H1 (cell line): ENCODE data around the gene FAM234A. TPM values are rescaled to one million over a fixed set of nuclear protein-coding genes. Genes with fewer than 3 reads are reported as not detected.

Source experiments
- CTCF ChIA-PET: fragments of 300-600 bp; sonication (Branson Sonifier 250); formaldehyde crosslinking; loops from one replicate; lab custom pipeline; 2021; ENCODE audit not compliant: partially characterized antibody; lab: Charles Lee
- POLR2A ChIA-PET: fragments of 300-600 bp; sonication (Branson Sonifier 250); formaldehyde crosslinking; loops from one replicate; lab custom pipeline; 2021; ENCODE audit warnings: inconsistent platforms; ENCODE audit not compliant: partially characterized antibody; lab: Charles Lee
- DNase-seq, 2 experiments: peaks; one replicate each; pipeline versions ENCODE4 v3.0.0 to v3.0.0-alpha.2; 2010 to 2022; ENCODE audit warnings: low spot score in 2 of 2, low read depth in 1 of 2, mixed read lengths in 1 of 2
- FAIRE-seq: peaks from 2 replicates; lab custom pipeline; 2011; peaks lifted over from hg19 to GRCh38; lab: Jason Lieb, UNC
- H2AFZ ChIP-seq: 2 replicates; pipeline ENCODE4 v1.8.1; 2012; ENCODE audit warnings: low read length, inconsistent platforms
- H2AK5ac ChIP-seq: 2 replicates; pipeline ENCODE4 v1.6.1; 2013; ENCODE audit warnings: low read depth, low read length
- H2BK120ac ChIP-seq: replicated peaks from 2 replicates; pipeline ENCODE3; 2013; ENCODE audit warnings: low read depth, low read length, inconsistent platforms
- H2BK12ac ChIP-seq: 2 replicates; pipeline ENCODE4 v1.6.1; 2013; ENCODE audit warnings: low read depth, low read length
- H2BK15ac ChIP-seq: 2 replicates; pipeline ENCODE4 v1.6.1; 2013; ENCODE audit warnings: low read length
- H2BK20ac ChIP-seq: 2 replicates; pipeline ENCODE4 v1.6.1; 2013; ENCODE audit warnings: low read length
- H2BK5ac ChIP-seq: 2 replicates; pipeline ENCODE4 v1.6.1; 2013; ENCODE audit warnings: low read depth, low read length
- H3K14ac ChIP-seq: 2 replicates; pipeline ENCODE4 v1.6.1; 2013; ENCODE audit warnings: inconsistent platforms; ENCODE audit not compliant: insufficient read length
- H3K18ac ChIP-seq: 2 replicates; pipeline ENCODE4 v1.6.1; 2013; ENCODE audit warnings: low read length; ENCODE audit errors: extremely low read depth
- H3K23ac ChIP-seq: 2 replicates; pipeline ENCODE4 v1.6.1; 2013; ENCODE audit warnings: inconsistent platforms; ENCODE audit not compliant: insufficient read length
- H3K23me2 ChIP-seq: 2 replicates; pipeline ENCODE4 v1.6.1; 2013; ENCODE audit warnings: low read depth, low read length
- H3K27ac ChIP-seq: 2 replicates; pipeline ENCODE4 v1.6.1; 2011; ENCODE audit warnings: low read depth, low read length, inconsistent platforms
- H3K27me3 ChIP-seq, 4 experiments: replicated peaks in 1 of 4; 1 replicate in 1 of 4; 2 replicates in 3 of 4; pipeline versions ENCODE4 v1.6.1 to v1.8.1; 2011 to 2013; ENCODE audit warnings: low read length in 3 of 4, mild to moderate bottlenecking in 3 of 4, inconsistent platforms in 2 of 4, mixed read lengths in 2 of 4, moderate library complexity in 1 of 4; ENCODE audit not compliant: control insufficient read depth in 3 of 4, insufficient read depth in 3 of 4; ENCODE audit errors: extremely low read depth in 1 of 4
- H3K36me3 ChIP-seq, 4 experiments: 2 replicates each; pipeline versions ENCODE4 v1.6.1 to v1.8.1; 2011 to 2013; ENCODE audit warnings: mild to moderate bottlenecking in 4 of 4, low read length in 3 of 4, moderate library complexity in 2 of 4, control low read depth in 1 of 4, inconsistent platforms in 1 of 4; ENCODE audit not compliant: insufficient read depth in 4 of 4, control insufficient read depth in 2 of 4
- H3K4ac ChIP-seq: replicated peaks from 2 replicates; pipeline ENCODE3; 2013; ENCODE audit warnings: low read length, low read depth, mixed read lengths, inconsistent platforms; ENCODE audit not compliant: insufficient read length
- H3K4me1 ChIP-seq, 4 experiments: replicated peaks in 1 of 4; 1 replicate in 1 of 4; 2 replicates in 3 of 4; pipeline versions ENCODE4 v1.6.1 to v1.8.1; 2011 to 2013; ENCODE audit warnings: low read length in 3 of 4, inconsistent platforms in 2 of 4, mixed read lengths in 1 of 4; ENCODE audit not compliant: insufficient read depth in 4 of 4, control insufficient read depth in 3 of 4
- H3K4me2 ChIP-seq, 2 experiments: 2 replicates each; pipeline versions ENCODE4 v1.6.1 to v1.8.1; 2011 to 2013; ENCODE audit warnings: low read depth in 2 of 2, low read length in 2 of 2, control low read depth in 1 of 2, inconsistent platforms in 1 of 2, mild to moderate bottlenecking in 1 of 2; ENCODE audit not compliant: insufficient read depth in 1 of 2
- H3K4me3 ChIP-seq, 4 experiments: fragments of 200-600, 300-600 bp in 1 of 4; sonication (generic), shearing (Covaris generic), sonication (Bioruptor Twin) in 1 of 4; 2 replicates each; pipeline versions ENCODE4 v1.5.1 to v1.8.1; 2011 to 2016; ENCODE audit warnings: low read length in 4 of 4, low read depth in 3 of 4, control low read depth in 2 of 4, inconsistent platforms in 2 of 4, mild to moderate bottlenecking in 2 of 4, mixed read lengths in 1 of 4, moderate library complexity in 1 of 4; ENCODE audit not compliant: insufficient read depth in 2 of 4; ENCODE audit errors: extremely low read depth in 1 of 4
- H3K56ac ChIP-seq: replicated peaks from 2 replicates; pipeline ENCODE3; 2013; ENCODE audit warnings: low read depth, mild to moderate bottlenecking, mixed read lengths, low read length, inconsistent platforms; ENCODE audit not compliant: insufficient read length
- H3K79me1 ChIP-seq: 2 replicates; pipeline ENCODE4 v1.6.1; 2013; ENCODE audit warnings: low read depth, low read length, control low read depth
- H3K79me2 ChIP-seq, 2 experiments: 2 replicates each; pipeline versions ENCODE4 v1.6.1 to v1.8.1; 2012 to 2013; ENCODE audit warnings: low read length in 2 of 2, mild to moderate bottlenecking in 2 of 2, inconsistent platforms in 1 of 2; ENCODE audit not compliant: insufficient read depth in 2 of 2, control insufficient read depth in 1 of 2
- H3K9ac ChIP-seq, 4 experiments: replicated peaks in 1 of 4; 1 replicate in 1 of 4; 2 replicates in 3 of 4; pipeline versions ENCODE4 v1.6.1 to v1.8.1; 2011 to 2013; ENCODE audit warnings: low read depth in 3 of 4, low read length in 3 of 4, control low read depth in 2 of 4, mild to moderate bottlenecking in 2 of 4, moderate library complexity in 2 of 4, inconsistent platforms in 1 of 4; ENCODE audit errors: extremely low read depth in 1 of 4
- H3K9me3 ChIP-seq, 2 experiments: 2 replicates each; pipeline versions ENCODE4 v1.6.1 to v1.8.1; 2012 to 2013; ENCODE audit warnings: mild to moderate bottlenecking in 2 of 2, moderate library complexity in 2 of 2, control low read depth in 1 of 2, inconsistent platforms in 1 of 2, low read depth in 1 of 2, low read length in 1 of 2, mixed read lengths in 1 of 2; ENCODE audit not compliant: insufficient read depth in 2 of 2
- H4K20me1 ChIP-seq, 2 experiments: replicated peaks in 1 of 2; 2 replicates each; pipeline versions ENCODE3 to v1.8.1; 2011 to 2013; ENCODE audit warnings: inconsistent platforms in 2 of 2, low read length in 2 of 2, mild to moderate bottlenecking in 1 of 2; ENCODE audit not compliant: insufficient read depth in 2 of 2, control insufficient read depth in 1 of 2
- H4K5ac ChIP-seq: 2 replicates; pipeline ENCODE4 v1.6.1; 2013; ENCODE audit warnings: low read length, low read depth, mixed read lengths, inconsistent platforms; ENCODE audit not compliant: insufficient read length
- H4K8ac ChIP-seq: 2 replicates; pipeline ENCODE4 v1.8.0; 2013; ENCODE audit warnings: mild to moderate bottlenecking, moderate library complexity, low read length, inconsistent platforms; ENCODE audit not compliant: insufficient read depth; ENCODE audit errors: extremely low read depth
- H4K91ac ChIP-seq: replicated peaks from 2 replicates; pipeline ENCODE3; 2013; ENCODE audit warnings: low read length, mixed read lengths, inconsistent platforms; ENCODE audit not compliant: insufficient read length
- SP2 ChIP-seq: IDR thresholded peaks from 2 replicates; pipeline ENCODE4 v1.6.1; 2012; ENCODE audit warnings: mild to moderate bottlenecking, low read length, inconsistent platforms
- whole genome bisulfite sequencing, 2 experiments: shearing (Covaris generic) in 1 of 2; methylation state at CpG; one replicate each; pipeline versions ENCODE4 v1.1.6 to v1.1.7; 2013 to 2015; ENCODE audit warnings: low lambda C conversion rate in 2 of 2, mixed read lengths in 2 of 2, inconsistent platforms in 1 of 2, low coverage in 1 of 2, missing lambda C conversion rate in 1 of 2; ENCODE audit not compliant: insufficient replicate concordance in 2 of 2, insufficient coverage in 1 of 2, insufficient read length in 1 of 2; ENCODE audit errors: extremely low coverage in 1 of 2, missing lambda C conversion rate in 1 of 2; 5-methylcytosine and 5-hydroxymethylcytosine counted together
- polyA plus RNA-seq, 7 experiments: library from polyadenylated mRNA; depleted of rRNA in 3 of 7; stranded (reverse) in 5 of 7; unstranded in 2 of 7; fragments of >200 nt in 5 of 7; fragments of 200-250 nt in 2 of 7; gene quantifications; 1 replicate in 5 of 7; 2 replicates in 1 of 7; 4 replicates in 1 of 7; pipeline versions ENCODE4 v1.2.1 to v1.2.3, GENCODE V29; 2011 to 2013; ENCODE audit warnings: missing spikeins in 2 of 7, mixed read lengths in 2 of 7
- total RNA-seq: library from RNA; stranded (reverse); fragmentation: NEBNext Ultra II Directional; extraction: Animal tissue kit (Norgen Biotek cat#: 25700); gene quantifications from 2 replicates; pipeline ENCODE4 v1.2.1, GENCODE V29; 2021

The FAM234A gene
- total and polyA plus RNA-seq, 2 of the 8 experiments (the other 6 are each of a cell fraction or from before 2014, with no cell fraction given) = 80.6 to 104 TPM

DNA sequence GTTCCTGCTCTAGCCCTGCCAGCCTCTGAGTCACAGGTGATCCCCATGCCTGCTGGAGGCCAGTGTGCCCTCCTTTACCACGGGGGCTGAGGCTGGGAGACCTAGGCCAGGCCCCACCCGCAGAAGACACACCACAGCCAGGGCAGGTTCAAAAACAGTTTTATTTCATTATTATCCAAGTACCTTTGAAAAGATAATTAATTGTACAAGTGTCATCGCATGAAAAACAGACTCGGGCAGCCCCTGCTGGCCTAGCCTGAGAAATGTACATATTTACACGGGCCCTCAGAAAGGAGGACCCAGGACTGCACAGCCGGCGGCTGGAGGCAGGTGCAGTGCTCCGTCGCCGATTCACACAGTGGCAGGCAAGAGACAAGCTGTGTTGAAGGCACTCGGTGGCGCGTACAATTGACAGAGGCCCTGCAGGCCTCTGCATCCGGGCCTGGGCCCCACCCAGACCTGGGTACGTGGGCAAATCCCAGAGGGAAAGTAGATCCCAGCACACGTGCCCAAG lies 52.7 kb downstream of the FAM234A start:
- H2BK15ac ChIP-seq = no peak overlapping the region
- no peaks in the 10 kb centered on the region for H3K27me3 ChIP-seq
- no peak overlapping the region for H2BK20ac ChIP-seq
- H3K23me2 ChIP-seq = no peaks in the 10 kb centered on the region
- no peaks in the 10 kb centered on the region; the same call in 1 of the 2 replicates for H3K79me1 ChIP-seq
- no peak overlapping the region for H3K27ac ChIP-seq
- no peak overlapping the region for H4K8ac ChIP-seq
- H4K91ac ChIP-seq = no peak overlapping the region
- no peak overlapping the region for H3K18ac ChIP-seq
- no peak overlapping the region for H4K5ac ChIP-seq
- H2BK120ac ChIP-seq = no peak overlapping the region
- no peak overlapping the region for H3K23ac ChIP-seq
- no peak overlapping the region for H2BK12ac ChIP-seq
- H4K20me1 ChIP-seq = peaks cover 0 to 6% of the 10 kb centered on the region in 2 experiments
- H2AK5ac ChIP-seq = no peak overlapping the region
- no peak overlapping the region for H3K9ac ChIP-seq
- 94% methylated on average over 16 of the region's 16 CpGs; no CpG with 5 or more reads in 1 of the 2 experiments for WGBS, 2 experiments
- DNase-seq (no peak), FAIRE-seq (no peak)
- ChIA-PET CTCF (interaction anchor here (1.5 kb wide), 1 partner anchor 9 kb away, joined by 3 read pairs; no protein-coding TSS in a partner anchor), POLR2A (interaction anchor here (1.4 to 1.8 kb wide), 2 partner anchors 19 to 52 kb away, joined by 4 read pairs; no protein-coding TSS in a partner anchor)
- H3K14ac ChIP-seq = no peak overlapping the region
- H3K56ac ChIP-seq = no peak overlapping the region
- TF ChIP-seq SP2 = no peak
- no peak overlapping the region for H2BK5ac ChIP-seq
- H3K9me3 ChIP-seq = peaks cover 0 to 5% of the 10 kb centered on the region in 2 experiments; a peak in 1 of 4 replicates
- no peak overlapping the region for H3K4me2 ChIP-seq
- H3K79me2 ChIP-seq = no peaks in the 10 kb centered on the region
- H3K36me3 ChIP-seq = peaks cover 7 to 20% (median 8%) of the 10 kb centered on the region in 4 experiments; a peak in 6 of 8 replicates
- H3K4me1 ChIP-seq = no peaks in the 10 kb centered on the region
- no peak overlapping the region for H3K4me3 ChIP-seq
- no peak overlapping the region for H2AFZ ChIP-seq
- no peak overlapping the region for H3K4ac ChIP-seq
